DOHH2 (cell line): ENCODE measurements around the gene CHRND.
A peak's percentile ranks its signal among the peaks of the same experiment; 100 is the strongest.

Experiments used
- H3F3A ChIP-seq: fragments of 200-600 bp; sonication (generic), shearing (Covaris generic); 2 replicates; pipeline ENCODE4 v1.6.0; 2016; ENCODE audit warnings: antibody characterized with exemption, mild to moderate bottlenecking; ENCODE audit not compliant: control insufficient read depth, insufficient read depth
- H3K27ac ChIP-seq: fragments of 200-600 bp; sonication (generic); 2 replicates; pipeline ENCODE4 v1.5.1; 2014; ENCODE audit warnings: low read depth, mild to moderate bottlenecking, low read length, moderate library complexity
- H3K27me3 ChIP-seq: fragments of 200-600 bp; sonication (generic); 2 replicates; pipeline ENCODE4 v1.6.1; 2014; ENCODE audit warnings: mild to moderate bottlenecking, low read length, mixed read lengths; ENCODE audit not compliant: control insufficient read depth
- H3K36me3 ChIP-seq: fragments of 200-600 bp; sonication (generic); 2 replicates; pipeline ENCODE4 v1.6.1; 2014; ENCODE audit warnings: mild to moderate bottlenecking, low read length, moderate library complexity, mixed read lengths; ENCODE audit not compliant: control insufficient read depth
- H3K4me1 ChIP-seq: fragments of 200-600 bp; sonication (generic); 2 replicates; pipeline ENCODE4 v1.6.1; 2014; ENCODE audit warnings: mild to moderate bottlenecking, low read length, mixed read lengths; ENCODE audit not compliant: control insufficient read depth
- H3K4me2 ChIP-seq: fragments of 200-600 bp; sonication (generic); 2 replicates; pipeline ENCODE4 v1.6.0; 2014; ENCODE audit warnings: mild to moderate bottlenecking, low read length, moderate library complexity
- H3K4me3 ChIP-seq: fragments of 200-600 bp; sonication (generic); 2 replicates; pipeline ENCODE4 v1.5.1; 2014; ENCODE audit warnings: mild to moderate bottlenecking, low read length, mixed read lengths
- H3K79me2 ChIP-seq: fragments of 200-600 bp; sonication (generic); 2 replicates; pipeline ENCODE4 v1.6.1; 2014; ENCODE audit warnings: mild to moderate bottlenecking, low read length, mixed read lengths; ENCODE audit not compliant: control insufficient read depth
- H3K9me2 ChIP-seq: fragments of 200-600 bp; sonication (generic); replicated peaks from 2 replicates; pipeline ENCODE4 v1.6.1; 2014; ENCODE audit warnings: mild to moderate bottlenecking, low read length, mixed read lengths; ENCODE audit not compliant: control insufficient read depth
- H3K9me3 ChIP-seq: fragments of 200-600 bp; sonication (generic); 2 replicates; pipeline ENCODE4 v1.6.1; 2014; ENCODE audit warnings: antibody characterized with exemption, low read length, mixed read lengths; ENCODE audit not compliant: control insufficient read depth, insufficient read depth
- H4K20me1 ChIP-seq: fragments of 200-600 bp; sonication (generic); 2 replicates; pipeline ENCODE4 v1.6.0; 2014; ENCODE audit warnings: low read depth, mild to moderate bottlenecking, antibody characterized with exemption, low read length, moderate library complexity; ENCODE audit not compliant: control insufficient read depth, insufficient read depth
- EZH2phosphoT487 ChIP-seq: fragments of 200-600 bp; sonication (generic); IDR thresholded peaks from 2 replicates; pipeline ENCODE4 v1.6.1; 2017; ENCODE audit warnings: borderline replicate concordance, mild to moderate bottlenecking, antibody characterized with exemption, low read length, moderate library complexity, mixed read lengths
- TF ChIP-seq, protein P1 (sequence below): fragments of 200-600 bp; sonication (generic); IDR thresholded peaks from one replicate; pipeline ENCODE4 v1.5.1; 2014; ENCODE audit warnings: antibody characterized with exemption, mild to moderate bottlenecking, low read depth, low read length; ENCODE audit not compliant: poor library complexity, severe bottlenecking

Gene CHRND

DNA sequence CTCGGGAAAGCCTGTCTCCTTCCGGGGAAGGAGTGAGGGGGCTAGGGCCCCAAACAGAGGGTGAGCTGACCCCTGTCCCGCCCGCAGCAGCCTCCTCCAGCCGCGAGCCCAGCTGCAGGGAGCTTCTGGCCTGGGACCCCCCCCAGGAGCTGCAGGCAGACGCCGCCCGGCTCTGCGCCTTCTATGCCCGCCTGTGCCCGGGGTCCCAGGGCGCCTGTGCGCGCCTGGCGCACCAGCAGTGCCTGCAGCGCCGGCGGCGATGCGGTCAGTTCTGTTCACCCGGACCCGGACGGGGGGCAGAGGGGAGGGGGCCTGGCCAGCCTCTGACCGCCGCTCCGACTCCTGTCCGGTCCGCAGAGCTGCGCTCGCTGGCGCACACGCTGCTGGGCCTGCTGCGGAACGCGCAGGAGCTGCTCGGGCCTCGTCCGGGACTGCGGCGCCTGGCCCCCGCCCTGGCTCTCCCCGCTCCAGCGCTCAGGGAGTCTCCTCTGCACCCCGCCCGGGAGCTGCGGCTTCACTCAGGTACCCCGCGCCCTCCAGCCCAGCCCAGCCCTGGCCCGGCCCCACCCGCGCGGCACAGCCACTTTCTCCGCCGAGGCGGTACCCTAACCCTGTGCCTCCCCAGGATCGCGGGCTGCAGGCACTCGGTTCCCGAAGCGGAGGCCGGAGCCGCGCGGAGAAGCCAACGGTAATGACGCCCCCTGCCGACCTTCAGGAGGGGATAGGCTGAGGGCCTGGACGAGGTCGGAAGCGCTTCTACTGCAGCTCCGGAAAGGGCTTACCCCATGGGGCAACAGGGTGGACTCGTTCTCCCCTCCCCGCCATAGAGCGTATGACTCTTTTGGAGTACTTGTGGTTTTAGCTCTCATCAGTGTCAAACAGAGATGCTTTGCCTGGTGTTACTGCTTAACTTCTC lies 2.0 kb upstream of the CHRND start:
- Histone ChIP-seq H3F3A (no peaks in the 10 kb centered on the region), H3K79me2 (no peaks in the 10 kb centered on the region), H3K4me3 (peak overlapping the region; percentile 58)

DNA sequence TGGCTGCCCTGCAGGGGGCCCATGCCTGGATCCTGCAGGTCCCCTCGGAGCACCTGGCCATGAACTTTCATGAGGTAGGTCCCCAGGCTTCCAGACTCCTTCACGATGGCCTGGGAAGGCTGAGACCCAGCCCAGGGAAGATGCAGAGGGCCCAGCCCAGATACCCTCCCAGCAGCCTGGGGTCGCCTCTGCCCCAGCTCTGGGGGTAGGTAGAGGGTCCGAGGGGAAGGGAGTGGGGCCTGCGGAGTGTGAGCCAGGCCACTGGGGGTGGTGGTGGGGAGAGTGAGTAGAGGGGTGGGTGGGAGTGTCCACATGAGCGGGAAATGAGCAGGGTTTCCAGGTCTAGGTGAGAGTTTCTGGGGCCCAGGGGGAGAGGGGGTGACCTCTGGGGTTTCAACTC lies 1.2 kb upstream of the CHRND start:
- no peaks in the 10 kb centered on the region for H3K79me2 ChIP-seq
- no peaks in the 10 kb centered on the region for H3K9me3 ChIP-seq
- H3K4me2 ChIP-seq, result peak overlapping the region; percentile 62
- peaks cover 37% of the 10 kb centered on the region for H3K4me1 ChIP-seq
- H3K4me3 ChIP-seq, result no peak overlapping the region
- no peaks in the 10 kb centered on the region for H3K36me3 ChIP-seq
- H4K20me1 ChIP-seq, result no peaks in the 10 kb centered on the region
- H3F3A ChIP-seq, result 0 out of 2 replicates have a peak, but pooled peaks cover 2% of the 10 kb centered on the region
- peaks cover 24% of the 10 kb centered on the region for H3K27me3 ChIP-seq
- H3K9me2 ChIP-seq, result no peaks in the 10 kb centered on the region
- no peak overlapping the region for H3K27ac ChIP-seq
- TF ChIP-seq EZH2phosphoT487, result no peak
- TF ChIP-seq, protein P1, sequence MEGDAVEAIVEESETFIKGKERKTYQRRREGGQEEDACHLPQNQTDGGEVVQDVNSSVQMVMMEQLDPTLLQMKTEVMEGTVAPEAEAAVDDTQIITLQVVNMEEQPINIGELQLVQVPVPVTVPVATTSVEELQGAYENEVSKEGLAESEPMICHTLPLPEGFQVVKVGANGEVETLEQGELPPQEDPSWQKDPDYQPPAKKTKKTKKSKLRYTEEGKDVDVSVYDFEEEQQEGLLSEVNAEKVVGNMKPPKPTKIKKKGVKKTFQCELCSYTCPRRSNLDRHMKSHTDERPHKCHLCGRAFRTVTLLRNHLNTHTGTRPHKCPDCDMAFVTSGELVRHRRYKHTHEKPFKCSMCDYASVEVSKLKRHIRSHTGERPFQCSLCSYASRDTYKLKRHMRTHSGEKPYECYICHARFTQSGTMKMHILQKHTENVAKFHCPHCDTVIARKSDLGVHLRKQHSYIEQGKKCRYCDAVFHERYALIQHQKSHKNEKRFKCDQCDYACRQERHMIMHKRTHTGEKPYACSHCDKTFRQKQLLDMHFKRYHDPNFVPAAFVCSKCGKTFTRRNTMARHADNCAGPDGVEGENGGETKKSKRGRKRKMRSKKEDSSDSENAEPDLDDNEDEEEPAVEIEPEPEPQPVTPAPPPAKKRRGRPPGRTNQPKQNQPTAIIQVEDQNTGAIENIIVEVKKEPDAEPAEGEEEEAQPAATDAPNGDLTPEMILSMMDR, result no peak

More for the DNA sequence above, 2.0 kb upstream of the CHRND start:
- Histone ChIP-seq H3K27ac (no peak overlapping the region), H3K9me3 (no peaks in the 10 kb centered on the region), H3K4me2 (peak overlapping the region; percentile 62), H4K20me1 (no peaks in the 10 kb centered on the region), H3K9me2 (no peaks in the 10 kb centered on the region), H3K36me3 (no peaks in the 10 kb centered on the region), H3K4me1 (peaks cover 29% of the 10 kb centered on the region), H3K27me3 (peaks cover 24% of the 10 kb centered on the region)
- TF ChIP-seq, protein P1, result peak; percentile 73
- 0 out of 2 replicates have a peak, but pooled peaks have one; percentile 37 for TF ChIP-seq EZH2phosphoT487

DNA sequence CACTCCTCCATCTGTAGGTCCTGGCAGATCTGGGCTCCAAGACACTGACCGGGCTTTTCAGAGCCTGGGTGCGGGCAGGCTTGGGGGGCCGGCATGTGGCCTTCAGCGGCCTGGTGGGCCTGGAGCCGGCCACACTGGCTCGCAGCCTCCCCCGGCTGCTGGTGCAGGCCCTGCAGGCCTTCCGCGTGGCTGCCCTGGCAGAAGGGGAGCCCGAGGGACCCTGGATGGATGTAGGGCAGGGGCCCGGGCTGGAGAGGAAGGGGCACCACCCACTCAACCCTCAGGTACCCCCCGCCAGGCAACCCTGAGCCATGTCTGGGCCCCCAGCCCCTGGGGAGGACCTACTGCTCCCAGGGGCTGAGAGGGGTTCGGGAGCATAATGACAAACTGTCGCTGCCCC lies 761 bp upstream of the CHRND start:
- H3K36me3 ChIP-seq, result no peaks in the 10 kb centered on the region
- H3K4me3 ChIP-seq, result no peak overlapping the region
- H4K20me1 ChIP-seq, result no peaks in the 10 kb centered on the region
- TF ChIP-seq, protein P1, result no peak
- TF ChIP-seq EZH2phosphoT487, result no peak
- H3K4me2 ChIP-seq, result no peak overlapping the region
- no peaks in the 10 kb centered on the region for H3K9me2 ChIP-seq
- H3K27ac ChIP-seq, result no peak overlapping the region
- H3K79me2 ChIP-seq, result no peaks in the 10 kb centered on the region
- 0 out of 2 replicates have a peak, but pooled peaks cover 2% of the 10 kb centered on the region for H3F3A ChIP-seq
- H3K27me3 ChIP-seq, result peaks cover 24% of the 10 kb centered on the region
- no peaks in the 10 kb centered on the region for H3K9me3 ChIP-seq
- peaks cover 42% of the 10 kb centered on the region for H3K4me1 ChIP-seq
